GM12864 (cell line): ENCODE data around the gene SUMO1.

ENCODE experiments used
- DNase-seq: peaks from one replicate; pipeline ENCODE4 v3.0.0-alpha.2; 2011; ENCODE audit warnings: low read depth
- H3K4me3 ChIP-seq: 2 replicates; pipeline ENCODE4 v1.5.1; 2011; ENCODE audit warnings: mild to moderate bottlenecking, low read depth, low read length, control low read depth
- TF ChIP-seq, protein P1 (sequence below): IDR thresholded peaks from 2 replicates; pipeline ENCODE4 v1.5.1; 2011; ENCODE audit warnings: low read depth, mild to moderate bottlenecking, moderate library complexity, low read length, control low read depth, inconsistent platforms; ENCODE audit errors: missing control alignments

SUMO1 gene

DNA sequence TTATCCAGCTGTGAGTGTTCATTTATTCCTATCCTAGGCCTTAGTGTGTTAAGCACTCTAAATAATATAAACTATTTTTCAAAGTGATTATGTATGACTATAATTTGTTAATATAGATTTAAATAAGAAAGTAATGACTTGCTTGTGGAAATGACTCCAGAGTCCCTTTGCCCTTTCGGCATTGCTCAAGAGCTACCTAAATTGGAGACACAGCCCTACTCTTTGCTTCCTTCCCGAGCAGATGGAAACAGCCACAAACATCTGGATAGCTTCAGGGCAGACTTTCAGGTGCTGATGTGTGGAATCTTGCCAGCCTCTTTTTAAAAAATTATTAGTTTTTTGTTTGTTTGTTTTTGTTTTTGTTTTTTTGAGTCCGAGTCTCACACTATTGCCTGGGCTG, 44.0 kb downstream of the SUMO1 start:
- no peak for DNase-seq
- TF ChIP-seq, protein P1, sequence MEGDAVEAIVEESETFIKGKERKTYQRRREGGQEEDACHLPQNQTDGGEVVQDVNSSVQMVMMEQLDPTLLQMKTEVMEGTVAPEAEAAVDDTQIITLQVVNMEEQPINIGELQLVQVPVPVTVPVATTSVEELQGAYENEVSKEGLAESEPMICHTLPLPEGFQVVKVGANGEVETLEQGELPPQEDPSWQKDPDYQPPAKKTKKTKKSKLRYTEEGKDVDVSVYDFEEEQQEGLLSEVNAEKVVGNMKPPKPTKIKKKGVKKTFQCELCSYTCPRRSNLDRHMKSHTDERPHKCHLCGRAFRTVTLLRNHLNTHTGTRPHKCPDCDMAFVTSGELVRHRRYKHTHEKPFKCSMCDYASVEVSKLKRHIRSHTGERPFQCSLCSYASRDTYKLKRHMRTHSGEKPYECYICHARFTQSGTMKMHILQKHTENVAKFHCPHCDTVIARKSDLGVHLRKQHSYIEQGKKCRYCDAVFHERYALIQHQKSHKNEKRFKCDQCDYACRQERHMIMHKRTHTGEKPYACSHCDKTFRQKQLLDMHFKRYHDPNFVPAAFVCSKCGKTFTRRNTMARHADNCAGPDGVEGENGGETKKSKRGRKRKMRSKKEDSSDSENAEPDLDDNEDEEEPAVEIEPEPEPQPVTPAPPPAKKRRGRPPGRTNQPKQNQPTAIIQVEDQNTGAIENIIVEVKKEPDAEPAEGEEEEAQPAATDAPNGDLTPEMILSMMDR = no peak
- H3K4me3 ChIP-seq = no peak overlapping the region

GRCh38 chr2:202193881-202194353, 44.5 kb downstream of the SUMO1 start:
- H3K4me3 ChIP-seq = no peak overlapping the region
- TF ChIP-seq, protein P1 = no peak
- no peak for DNase-seq

DNA sequence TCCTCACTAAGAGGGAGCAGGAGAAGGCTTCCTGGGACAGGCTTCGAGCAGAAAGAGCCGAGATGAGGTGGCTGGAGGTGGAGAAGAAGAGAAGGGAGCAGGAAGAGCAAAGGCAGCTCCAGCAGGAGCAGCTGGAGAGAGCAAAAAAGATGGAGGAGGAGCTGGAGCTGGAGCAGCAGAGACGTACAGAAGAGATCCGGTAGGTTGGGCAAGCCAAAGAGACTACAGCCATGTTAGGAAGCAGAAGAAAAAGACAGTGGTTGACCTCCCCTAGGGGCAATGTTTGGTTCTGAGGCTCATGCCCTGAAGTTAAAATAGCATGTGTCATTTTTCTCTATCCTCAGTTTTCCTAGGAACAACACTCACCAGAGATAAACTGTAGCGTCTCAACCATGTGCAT, 45.1 kb downstream of the SUMO1 start:
- TF ChIP-seq, protein P1 = no peak

GRCh38 chr2:202187570-202187969, 50.8 kb downstream of the SUMO1 start:
- DNase-seq = no peak
- no peak overlapping the region for H3K4me3 ChIP-seq
- TF ChIP-seq, protein P1 = no peak

More for the DNA sequence above, 45.1 kb downstream of the SUMO1 start:
- no peak overlapping the region for H3K4me3 ChIP-seq
- no peak for DNase-seq

DNA sequence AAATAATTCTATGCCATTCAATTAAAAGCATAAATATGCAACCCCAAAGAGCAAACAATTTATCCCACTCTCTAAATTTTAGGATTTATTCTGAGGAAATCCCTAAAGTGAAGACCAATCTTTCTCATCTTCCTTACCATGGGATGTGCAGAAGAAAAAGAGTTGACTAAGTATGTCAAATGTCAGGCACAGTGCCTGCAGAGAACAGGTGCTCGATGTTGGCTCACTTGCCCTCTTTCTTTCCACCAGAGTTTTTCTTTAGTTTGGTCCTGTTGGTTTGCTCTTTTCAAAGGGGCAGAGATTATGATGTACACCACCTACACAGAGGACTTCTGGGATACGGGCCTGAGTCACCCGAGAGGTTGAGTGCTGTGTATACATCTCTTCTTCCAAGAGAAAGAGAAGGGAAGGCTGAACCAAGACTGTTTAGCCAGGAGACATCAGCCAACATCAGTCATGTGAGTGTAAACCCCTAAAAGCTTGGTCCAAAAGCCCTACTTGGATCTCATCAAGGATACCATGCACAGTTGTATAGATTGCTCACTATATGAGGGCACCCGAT, 51.7 kb downstream of the SUMO1 start:
- no peak overlapping the region for H3K4me3 ChIP-seq
- no peak for DNase-seq
- TF ChIP-seq, protein P1 = no peak

DNA sequence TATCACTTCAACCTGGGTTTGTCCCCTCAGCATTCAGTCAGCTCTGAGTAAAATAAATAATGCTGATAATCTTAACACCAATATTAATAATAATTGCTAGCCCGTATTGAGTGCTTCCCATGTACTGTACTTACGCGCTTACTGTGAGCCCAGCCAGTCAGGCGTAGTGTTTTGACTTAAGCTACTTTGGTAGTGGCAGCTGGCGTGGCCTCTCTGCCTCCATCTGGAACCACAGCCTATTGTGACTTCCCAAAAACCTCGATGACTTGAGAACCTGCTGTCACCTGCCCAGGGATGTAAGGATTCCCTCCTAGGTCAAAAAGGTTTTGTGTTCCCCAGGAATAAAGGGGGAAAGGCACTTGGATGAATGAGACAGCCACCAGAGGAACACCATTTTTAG, 53.2 kb downstream of the SUMO1 start:
- DNase-seq = no peak
- TF ChIP-seq, protein P1 = no peak
- H3K4me3 ChIP-seq = no peak overlapping the region

DNA sequence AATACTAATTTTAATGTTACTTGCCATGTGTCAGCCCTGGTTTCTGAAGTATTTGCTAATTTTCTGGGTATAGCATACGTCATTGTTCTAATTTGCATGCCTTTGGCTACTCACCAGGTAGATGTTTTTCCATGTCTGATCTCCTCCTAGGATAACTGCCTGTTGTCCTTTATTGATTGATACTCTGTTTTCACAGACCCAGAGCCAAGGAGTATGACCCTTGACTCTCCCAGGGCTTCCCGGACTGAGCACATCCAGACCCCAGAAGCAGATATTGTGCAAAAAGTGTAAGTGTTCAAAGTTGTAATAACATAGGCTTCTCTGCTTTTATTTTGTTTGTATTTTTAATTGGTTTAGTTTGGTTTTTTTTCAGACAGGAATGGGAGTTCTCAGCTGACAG, 53.8 kb downstream of the SUMO1 start:
- no peak overlapping the region for H3K4me3 ChIP-seq
- no peak for DNase-seq
- TF ChIP-seq, protein P1 = no peak
